Measurements from ENCODE around the gene EMC10.

EMC10 gene

GRCh38 chr19:50517704-50518075 lies 41.4 kb downstream of the EMC10 start:
- Histone ChIP-seq H3K4me1 (ENCODE audit: control insufficient read depth, insufficient read depth, low read depth, low read length) (peaks cover 3% of the 10 kb centered on the region), H3K79me1 (replicated peaks; ENCODE audit: low read length, poor library complexity, severe bottlenecking) (no peaks in the 10 kb centered on the region), H3K23ac (ENCODE audit: low read length in 2 of 2) (no peak overlapping the region), H3K4ac (ENCODE audit: low read depth in 1 of 2, low read length in 2 of 2) (no peak overlapping the region), H2BK120ac (ENCODE audit: low read depth, low read length) (no peak overlapping the region), H3K4me2 (ENCODE audit: low read length, poor library complexity, severe bottlenecking) (no peak overlapping the region), H2BK15ac (ENCODE audit: low read depth, poor library complexity, severe bottlenecking) (no peak overlapping the region), H2BK5ac (ENCODE audit: low read depth, low read length, poor library complexity, severe bottlenecking) (no peak overlapping the region), H3K4me3 (ENCODE audit: insufficient read depth in 1 of 2, low read depth in 1 of 2, low read length in 2 of 2) (peak overlapping the region in 1 of 2 experiments; percentile 18), H4K91ac (ENCODE audit: low read length) (peak overlapping the region; percentile 59), H4K8ac (ENCODE audit: low read length) (no peak overlapping the region), H3K27me3 (ENCODE audit: control insufficient read depth in 1 of 2, insufficient read depth in 1 of 2, low read length in 2 of 2) (peaks cover 0 to 9% of the 10 kb centered on the region in 2 experiments), H3K36me3 (ENCODE audit: control insufficient read depth in 1 of 2, insufficient read depth in 2 of 2, low read depth in 1 of 2, low read length in 2 of 2) (no peaks in the 10 kb centered on the region), H3K27ac (ENCODE audit: low read length, poor library complexity, severe bottlenecking) (no peak overlapping the region), H2AFZ (ENCODE audit: low read depth, low read length) (no peak overlapping the region), H3K14ac (ENCODE audit: low read length in 2 of 2) (no peak overlapping the region), H3K9me3 (ENCODE audit: control insufficient read depth, low read length) (no peaks in the 10 kb centered on the region), H2AK5ac (ENCODE audit: low read length, severe bottlenecking) (no peak overlapping the region), H3K9ac (ENCODE audit: low read length) (no peak overlapping the region), H2BK12ac (ENCODE audit: low read length in 2 of 2) (no peak overlapping the region), H3K18ac (ENCODE audit: low read depth in 1 of 2, low read length in 2 of 2) (no peak overlapping the region)
- WGBS, result 95% methylated on average over 37 of the region's 37 CpGs
- no peak for DNase-seq

- H3K14ac ChIP-seq (ENCODE audit: low read length in 2 of 2), result no peak overlapping the region
- no peaks in the 10 kb centered on the region for H3K9me3 ChIP-seq (ENCODE audit: control insufficient read depth, low read length)
- H3K36me3 ChIP-seq (ENCODE audit: control insufficient read depth in 1 of 2, insufficient read depth in 2 of 2, low read depth in 1 of 2, low read length in 2 of 2), result no peaks in the 10 kb centered on the region
- H3K4me3 ChIP-seq (ENCODE audit: insufficient read depth in 1 of 2, low read depth in 1 of 2, low read length in 2 of 2), result no peak overlapping the region
- H3K4ac ChIP-seq (ENCODE audit: low read depth in 1 of 2, low read length in 2 of 2), result no peak overlapping the region
- no peak overlapping the region for H3K9ac ChIP-seq (ENCODE audit: low read length)
- no peaks in the 10 kb centered on the region for H3K79me1 ChIP-seq (replicated peaks; ENCODE audit: low read length, poor library complexity, severe bottlenecking)
- no peak for DNase-seq
- H2AK5ac ChIP-seq (ENCODE audit: low read length, severe bottlenecking), result no peak overlapping the region
- H2BK120ac ChIP-seq (ENCODE audit: low read depth, low read length), result no peak overlapping the region
- H4K8ac ChIP-seq (ENCODE audit: low read length), result no peak overlapping the region
- peak overlapping the region; percentile 22 for H4K91ac ChIP-seq (ENCODE audit: low read length)
- no peak overlapping the region for H3K23ac ChIP-seq (ENCODE audit: low read length in 2 of 2)
- no peak overlapping the region for H3K4me2 ChIP-seq (ENCODE audit: low read length, poor library complexity, severe bottlenecking)
- WGBS, result 93% methylated on average over 87 of the region's 87 CpGs
- no peak overlapping the region for H2BK15ac ChIP-seq (ENCODE audit: low read depth, poor library complexity, severe bottlenecking)
- peaks cover 0 to 8% of the 10 kb centered on the region in 2 experiments for H3K27me3 ChIP-seq (ENCODE audit: control insufficient read depth in 1 of 2, insufficient read depth in 1 of 2, low read length in 2 of 2)
- no peak overlapping the region for H3K18ac ChIP-seq (ENCODE audit: low read depth in 1 of 2, low read length in 2 of 2)
- H2BK12ac ChIP-seq (ENCODE audit: low read length in 2 of 2), result no peak overlapping the region
- peaks cover 3% of the 10 kb centered on the region for H3K4me1 ChIP-seq (ENCODE audit: control insufficient read depth, insufficient read depth, low read depth, low read length)
- no peak overlapping the region for H3K27ac ChIP-seq (ENCODE audit: low read length, poor library complexity, severe bottlenecking)
- no peak overlapping the region for H2BK5ac ChIP-seq (ENCODE audit: low read depth, low read length, poor library complexity, severe bottlenecking)
- no peak overlapping the region for H2AFZ ChIP-seq (ENCODE audit: low read depth, low read length)
These were observed 42.0 kb downstream of the EMC10 start for GRCh38 chr19:50518091-50519005.

GRCh38 chr19:50519006-50519575 lies 42.8 kb downstream of the EMC10 start:
- Histone ChIP-seq H2BK15ac (ENCODE audit: low read depth, poor library complexity, severe bottlenecking) (no peak overlapping the region), H3K18ac (ENCODE audit: low read depth in 1 of 2, low read length in 2 of 2) (no peak overlapping the region), H2BK12ac (ENCODE audit: low read length in 2 of 2) (no peak overlapping the region), H3K23ac (ENCODE audit: low read length in 2 of 2) (no peak overlapping the region), H3K4me3 (ENCODE audit: insufficient read depth in 1 of 2, low read depth in 1 of 2, low read length in 2 of 2) (peak overlapping the region in 1 of 2 experiments; percentile 18), H3K27me3 (ENCODE audit: control insufficient read depth in 1 of 2, insufficient read depth in 1 of 2, low read length in 2 of 2) (peaks cover 0 to 4% of the 10 kb centered on the region in 2 experiments), H4K8ac (ENCODE audit: low read length) (no peak overlapping the region), H2AK5ac (ENCODE audit: low read length, severe bottlenecking) (no peak overlapping the region), H2BK120ac (ENCODE audit: low read depth, low read length) (no peak overlapping the region), H4K91ac (ENCODE audit: low read length) (no peak overlapping the region), H3K4me1 (ENCODE audit: control insufficient read depth, insufficient read depth, low read depth, low read length) (peaks cover 3% of the 10 kb centered on the region), H2AFZ (ENCODE audit: low read depth, low read length) (no peak overlapping the region), H3K14ac (ENCODE audit: low read length in 2 of 2) (no peak overlapping the region), H3K4me2 (ENCODE audit: low read length, poor library complexity, severe bottlenecking) (no peak overlapping the region), H2BK5ac (ENCODE audit: low read depth, low read length, poor library complexity, severe bottlenecking) (no peak overlapping the region), H3K36me3 (ENCODE audit: control insufficient read depth in 1 of 2, insufficient read depth in 2 of 2, low read depth in 1 of 2, low read length in 2 of 2) (no peaks in the 10 kb centered on the region), H3K9ac (ENCODE audit: low read length) (no peak overlapping the region), H3K9me3 (ENCODE audit: control insufficient read depth, low read length) (no peaks in the 10 kb centered on the region), H3K4ac (ENCODE audit: low read depth in 1 of 2, low read length in 2 of 2) (no peak overlapping the region), H3K79me1 (replicated peaks; ENCODE audit: low read length, poor library complexity, severe bottlenecking) (no peaks in the 10 kb centered on the region), H3K27ac (ENCODE audit: low read length, poor library complexity, severe bottlenecking) (no peak overlapping the region)
- no peak for DNase-seq
- 94% methylated on average over 40 of the region's 40 CpGs for WGBS

GRCh38 chr19:50520822-50521465 lies 44.6 kb downstream of the EMC10 start:
- Histone ChIP-seq H3K79me1 (replicated peaks; ENCODE audit: low read length, poor library complexity, severe bottlenecking) (no peaks in the 10 kb centered on the region), H3K23ac (ENCODE audit: low read length in 2 of 2) (no peak overlapping the region), H3K4me3 (ENCODE audit: insufficient read depth in 1 of 2, low read depth in 1 of 2, low read length in 2 of 2) (no peak overlapping the region), H4K8ac (ENCODE audit: low read length) (no peak overlapping the region), H3K36me3 (ENCODE audit: control insufficient read depth in 1 of 2, insufficient read depth in 2 of 2, low read depth in 1 of 2, low read length in 2 of 2) (no peaks in the 10 kb centered on the region), H2BK120ac (ENCODE audit: low read depth, low read length) (no peak overlapping the region), H3K27me3 (ENCODE audit: control insufficient read depth in 1 of 2, insufficient read depth in 1 of 2, low read length in 2 of 2) (no peaks in the 10 kb centered on the region), H3K18ac (ENCODE audit: low read depth in 1 of 2, low read length in 2 of 2) (no peak overlapping the region), H3K4me1 (ENCODE audit: control insufficient read depth, insufficient read depth, low read depth, low read length) (peaks cover 3% of the 10 kb centered on the region), H2AFZ (ENCODE audit: low read depth, low read length) (no peak overlapping the region), H3K9me3 (ENCODE audit: control insufficient read depth, low read length) (no peaks in the 10 kb centered on the region), H3K14ac (ENCODE audit: low read length in 2 of 2) (no peak overlapping the region), H3K4ac (ENCODE audit: low read depth in 1 of 2, low read length in 2 of 2) (no peak overlapping the region), H2BK12ac (ENCODE audit: low read length in 2 of 2) (no peak overlapping the region), H3K4me2 (ENCODE audit: low read length, poor library complexity, severe bottlenecking) (no peak overlapping the region), H3K9ac (ENCODE audit: low read length) (no peak overlapping the region), H2BK15ac (ENCODE audit: low read depth, poor library complexity, severe bottlenecking) (no peak overlapping the region), H2BK5ac (ENCODE audit: low read depth, low read length, poor library complexity, severe bottlenecking) (no peak overlapping the region), H3K27ac (ENCODE audit: low read length, poor library complexity, severe bottlenecking) (no peak overlapping the region), H4K91ac (ENCODE audit: low read length) (no peak overlapping the region), H2AK5ac (ENCODE audit: low read length, severe bottlenecking) (no peak overlapping the region)
- DNase-seq, result no peak
- 85% methylated on average over 14 of the region's 17 CpGs for WGBS
